GM19238 (cell line): ENCODE results near the gene SLC12A2.

Experiments used
- DNase-seq: peaks from one replicate; pipeline ENCODE4 v3.0.0; 2011; ENCODE audit warnings: low spot score; ENCODE audit not compliant: insufficient read length

The SLC12A2 gene

GRCh38 chr5:128225245-128226030 is 141.9 kb downstream of the SLC12A2 start:
- DNase-seq = no peak

- no peak for DNase-seq
Measured at GRCh38 chr5:128228008-128228407, 144.4 kb downstream of the SLC12A2 start.

GRCh38 chr5:128228521-128228920 is 145.0 kb downstream of the SLC12A2 start:
- no peak for DNase-seq

- no peak for DNase-seq
Measured at GRCh38 chr5:128234928-128235641, 151.5 kb downstream of the SLC12A2 start.

GRCh38 chr5:128236334-128236733 is 152.8 kb downstream of the SLC12A2 start:
- DNase-seq = no peak

GRCh38 chr5:128237000-128237399 is 153.4 kb downstream of the SLC12A2 start:
- no peak for DNase-seq

- no peak for DNase-seq
Measured at GRCh38 chr5:128237546-128237945, 154.0 kb downstream of the SLC12A2 start.
